HG03139 (cell line): ENCODE results near the gene PTBP1.
"Not testable (repeated sequence)": the region's sequence is repeated elsewhere in the genome, so short reads cannot be mapped to it uniquely, and the experiment has no call there.

ENCODE experiments used
- ATAC-seq: cut with Tn5 transposase; IDR thresholded peaks from one replicate; pipeline ENCODE4 v1.9.1; 2021; ENCODE audit not compliant: unreplicated experiment

Gene PTBP1

DNA sequence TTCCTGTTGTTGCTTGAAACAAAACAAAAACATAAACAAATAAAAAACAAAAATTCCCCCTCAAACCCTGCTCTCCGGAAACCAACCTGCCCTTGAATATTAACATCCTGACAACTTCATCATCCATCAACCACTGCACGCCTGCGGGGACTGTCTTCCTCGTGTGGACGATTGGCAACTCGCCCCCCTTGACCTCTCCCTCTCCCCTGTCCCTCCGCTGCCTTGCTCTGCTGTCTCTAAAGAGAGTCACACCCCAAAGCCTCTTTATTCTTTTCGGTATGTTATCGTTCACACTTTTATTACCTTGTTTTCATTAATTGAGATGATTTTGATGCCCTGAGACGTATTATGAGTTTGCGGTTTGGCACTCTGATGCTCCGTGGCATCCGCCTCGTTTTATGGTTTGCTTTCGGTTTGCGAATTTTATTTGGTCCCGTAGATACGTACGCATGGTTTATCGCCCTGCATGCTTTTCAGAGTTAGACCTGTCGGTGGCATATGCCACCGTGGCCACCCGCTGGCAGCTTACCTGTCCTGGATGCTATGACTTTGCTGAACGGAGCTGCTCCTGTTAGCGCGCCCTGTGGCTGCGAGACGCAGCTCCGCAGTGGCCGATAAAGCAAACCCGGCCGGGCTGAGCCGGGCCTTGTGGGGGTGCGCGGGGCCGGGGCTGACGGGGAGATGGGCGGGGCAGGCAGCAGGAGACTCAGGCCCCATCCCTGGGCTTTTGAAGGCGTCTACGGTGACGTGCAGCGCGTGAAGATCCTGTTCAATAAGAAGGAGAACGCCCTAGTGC lies 10.6 kb downstream of the PTBP1 start:
- no peak for ATAC-seq

DNA sequence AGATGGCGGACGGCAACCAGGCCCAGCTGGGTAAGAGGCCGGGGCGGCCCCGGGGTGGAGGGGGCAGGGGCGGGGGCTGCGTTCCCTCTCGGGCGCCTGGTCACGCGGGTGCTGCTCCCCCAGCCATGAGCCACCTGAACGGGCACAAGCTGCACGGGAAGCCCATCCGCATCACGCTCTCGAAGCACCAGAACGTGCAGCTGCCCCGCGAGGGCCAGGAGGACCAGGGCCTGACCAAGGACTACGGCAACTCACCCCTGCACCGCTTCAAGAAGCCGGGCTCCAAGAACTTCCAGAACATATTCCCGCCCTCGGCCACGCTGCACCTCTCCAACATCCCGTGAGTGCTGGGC lies 11.1 kb downstream of the PTBP1 start:
- no peak for ATAC-seq

DNA sequence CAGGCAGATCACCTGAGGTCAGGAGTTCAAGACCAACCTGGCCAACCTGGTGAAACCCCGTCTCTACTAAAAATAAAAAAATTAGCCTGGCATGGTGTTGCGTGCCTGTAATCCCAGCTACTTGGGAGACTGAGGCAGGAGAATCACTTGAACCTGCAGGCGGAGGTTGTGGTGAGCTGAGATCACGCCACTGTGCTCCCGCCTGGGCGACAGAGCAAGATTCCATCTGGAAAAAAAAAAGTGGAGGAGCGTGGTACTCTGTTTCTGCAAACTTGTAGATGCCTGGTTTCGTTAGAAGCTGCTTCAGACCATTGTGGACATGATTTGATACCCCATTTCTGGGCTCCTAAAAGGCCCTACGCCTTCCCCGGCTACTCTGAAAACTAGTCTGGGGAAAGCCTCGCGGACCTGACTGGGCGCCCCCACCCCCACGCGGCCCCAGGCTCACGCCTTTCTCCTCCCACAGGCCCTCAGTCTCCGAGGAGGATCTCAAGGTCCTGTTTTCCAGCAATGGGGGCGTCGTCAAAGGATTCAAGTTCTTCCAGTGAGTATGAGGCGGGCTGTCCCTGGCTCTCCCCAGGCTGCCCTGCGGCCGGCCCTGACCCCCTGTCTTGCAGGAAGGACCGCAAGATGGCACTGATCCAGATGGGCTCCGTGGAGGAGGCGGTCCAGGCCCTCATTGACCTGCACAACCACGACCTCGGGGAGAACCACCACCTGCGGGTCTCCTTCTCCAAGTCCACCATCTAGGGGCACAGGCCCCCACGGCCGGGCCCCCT lies 13.0 kb downstream of the PTBP1 start:
- ATAC-seq, result no peak

DNA sequence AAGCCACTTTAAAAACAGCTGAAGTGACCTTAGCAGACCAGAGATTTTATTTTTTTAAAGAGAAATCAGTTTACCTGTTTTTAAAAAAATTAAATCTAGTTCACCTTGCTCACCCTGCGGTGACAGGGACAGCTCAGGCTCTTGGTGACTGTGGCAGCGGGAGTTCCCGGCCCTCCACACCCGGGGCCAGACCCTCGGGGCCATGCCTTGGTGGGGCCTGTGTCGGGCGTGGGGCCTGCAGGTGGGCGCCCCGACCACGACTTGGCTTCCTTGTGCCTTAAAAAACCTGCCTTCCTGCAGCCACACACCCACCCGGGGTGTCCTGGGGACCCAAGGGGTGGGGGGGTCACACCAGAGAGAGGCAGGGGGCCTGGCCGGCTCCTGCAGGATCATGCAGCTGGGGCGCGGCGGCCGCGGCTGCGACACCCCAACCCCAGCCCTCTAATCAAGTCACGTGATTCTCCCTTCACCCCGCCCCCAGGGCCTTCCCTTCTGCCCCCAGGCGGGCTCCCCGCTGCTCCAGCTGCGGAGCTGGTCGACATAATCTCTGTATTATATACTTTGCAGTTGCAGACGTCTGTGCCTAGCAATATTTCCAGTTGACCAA lies 13.7 kb downstream of the PTBP1 start:
- no peak for ATAC-seq

DNA sequence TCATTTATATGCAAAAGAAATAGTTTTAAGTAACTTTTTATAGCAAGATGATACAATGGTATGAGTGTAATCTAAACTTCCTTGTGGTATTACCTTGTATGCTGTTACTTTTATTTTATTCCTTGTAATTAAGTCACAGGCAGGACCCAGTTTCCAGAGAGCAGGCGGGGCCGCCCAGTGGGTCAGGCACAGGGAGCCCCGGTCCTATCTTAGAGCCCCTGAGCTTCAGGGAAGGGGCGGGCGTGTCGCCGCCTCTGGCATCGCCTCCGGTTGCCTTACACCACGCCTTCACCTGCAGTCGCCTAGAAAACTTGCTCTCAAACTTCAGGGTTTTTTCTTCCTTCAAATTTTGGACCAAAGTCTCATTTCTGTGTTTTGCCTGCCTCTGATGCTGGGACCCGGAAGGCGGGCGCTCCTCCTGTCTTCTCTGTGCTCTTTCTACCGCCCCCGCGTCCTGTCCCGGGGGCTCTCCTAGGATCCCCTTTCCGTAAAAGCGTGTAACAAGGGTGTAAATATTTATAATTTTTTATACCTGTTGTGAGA lies 14.3 kb downstream of the PTBP1 start:
- ATAC-seq, result no peak

DNA sequence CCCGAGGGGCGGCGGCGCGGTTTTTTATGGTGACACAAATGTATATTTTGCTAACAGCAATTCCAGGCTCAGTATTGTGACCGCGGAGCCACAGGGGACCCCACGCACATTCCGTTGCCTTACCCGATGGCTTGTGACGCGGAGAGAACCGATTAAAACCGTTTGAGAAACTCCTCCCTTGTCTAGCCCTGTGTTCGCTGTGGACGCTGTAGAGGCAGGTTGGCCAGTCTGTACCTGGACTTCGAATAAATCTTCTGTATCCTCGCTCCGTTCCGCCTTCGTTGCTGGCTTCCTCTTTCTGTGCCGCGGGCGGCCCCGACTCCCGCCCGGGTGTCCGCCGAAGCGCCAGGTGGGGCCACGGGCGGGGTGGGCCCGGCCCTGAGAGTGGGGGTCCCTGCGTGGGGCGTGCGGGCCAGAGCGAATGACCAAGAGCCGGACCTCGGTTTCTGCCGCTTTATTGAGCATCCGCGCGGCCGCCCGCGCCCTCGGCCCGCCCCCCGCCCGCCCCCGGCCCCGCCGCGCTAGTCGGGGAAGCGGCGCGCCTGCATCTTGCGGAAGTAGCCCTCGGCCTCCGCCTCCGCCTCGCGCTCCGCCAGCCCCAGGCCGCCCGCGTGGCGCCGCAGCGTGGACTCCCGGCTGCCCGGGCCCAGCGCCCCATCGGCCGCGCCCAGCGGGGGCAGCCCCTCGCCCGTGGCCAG lies 14.9 kb downstream of the PTBP1 start:
- ATAC-seq, result no peak

DNA sequence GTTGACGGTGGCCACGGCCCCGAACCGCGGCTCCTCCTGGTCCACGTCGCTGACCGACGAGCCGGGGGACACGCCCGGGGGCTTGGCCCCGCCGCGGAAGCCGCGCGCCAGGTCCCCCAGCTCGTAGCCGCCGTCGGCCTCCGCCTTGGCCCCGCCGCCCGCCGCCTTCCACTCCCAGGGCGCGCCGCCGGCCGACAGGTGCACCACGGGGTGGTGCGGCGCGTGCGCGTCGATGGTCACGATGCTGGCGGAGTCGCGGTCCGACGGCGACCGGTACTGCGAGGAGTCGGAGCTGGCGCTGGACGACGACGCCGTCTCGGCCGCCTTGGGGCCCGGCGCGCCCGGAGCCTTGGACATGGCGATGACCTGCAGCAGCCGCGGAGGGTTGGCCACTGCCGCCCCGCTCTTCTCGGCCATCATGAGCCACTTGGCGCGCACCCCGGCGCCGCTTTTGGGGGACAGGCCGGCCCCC lies 15.5 kb downstream of the PTBP1 start:
- ATAC-seq, result no peak

DNA sequence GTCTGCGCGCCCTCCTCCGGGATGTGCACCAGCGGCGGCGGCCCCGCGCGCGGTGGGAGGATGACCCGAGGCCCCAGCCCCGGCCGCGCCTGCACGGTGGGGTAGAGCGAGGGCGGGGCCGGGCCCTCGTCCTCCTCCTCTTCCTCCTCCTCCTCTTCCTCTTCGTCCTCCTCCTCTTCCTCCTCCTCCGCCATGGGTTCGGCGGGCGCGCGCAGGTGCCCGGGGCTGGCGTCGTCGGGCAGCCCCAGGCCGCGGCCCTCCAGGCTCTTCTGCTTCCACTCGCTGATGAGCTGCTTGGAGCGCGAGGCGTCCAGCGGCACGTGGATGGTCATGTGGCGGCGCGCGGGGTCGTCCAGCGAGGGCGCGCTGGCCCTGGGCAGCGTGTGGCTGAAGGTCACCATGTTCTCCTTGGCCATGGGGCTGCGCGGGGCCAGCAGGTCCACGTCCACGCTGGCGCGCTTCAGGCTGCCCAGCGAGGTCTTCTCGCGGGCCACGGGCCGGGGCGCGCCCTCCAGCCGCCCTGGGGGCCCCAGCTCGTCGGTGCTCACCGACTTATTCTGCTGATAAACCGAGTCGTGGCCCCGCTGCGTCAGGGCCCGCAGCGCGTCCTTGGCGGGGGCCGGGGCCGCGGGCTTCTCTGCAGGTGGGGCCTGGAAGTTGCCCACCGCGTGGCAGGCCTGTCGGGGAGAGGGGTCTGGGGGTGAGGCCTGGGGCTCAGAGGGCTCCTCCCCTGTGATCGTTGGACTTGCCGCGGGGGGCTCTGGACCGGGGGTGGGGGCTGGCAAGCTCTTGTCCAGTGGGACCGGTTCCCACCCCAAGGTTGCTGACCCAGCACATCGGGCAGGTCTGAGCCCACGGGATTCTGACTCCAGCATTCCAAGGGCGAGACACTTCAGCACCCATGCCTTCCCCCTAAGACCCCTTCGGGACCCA lies 16.2 kb downstream of the PTBP1 start:
- no peak for ATAC-seq

DNA sequence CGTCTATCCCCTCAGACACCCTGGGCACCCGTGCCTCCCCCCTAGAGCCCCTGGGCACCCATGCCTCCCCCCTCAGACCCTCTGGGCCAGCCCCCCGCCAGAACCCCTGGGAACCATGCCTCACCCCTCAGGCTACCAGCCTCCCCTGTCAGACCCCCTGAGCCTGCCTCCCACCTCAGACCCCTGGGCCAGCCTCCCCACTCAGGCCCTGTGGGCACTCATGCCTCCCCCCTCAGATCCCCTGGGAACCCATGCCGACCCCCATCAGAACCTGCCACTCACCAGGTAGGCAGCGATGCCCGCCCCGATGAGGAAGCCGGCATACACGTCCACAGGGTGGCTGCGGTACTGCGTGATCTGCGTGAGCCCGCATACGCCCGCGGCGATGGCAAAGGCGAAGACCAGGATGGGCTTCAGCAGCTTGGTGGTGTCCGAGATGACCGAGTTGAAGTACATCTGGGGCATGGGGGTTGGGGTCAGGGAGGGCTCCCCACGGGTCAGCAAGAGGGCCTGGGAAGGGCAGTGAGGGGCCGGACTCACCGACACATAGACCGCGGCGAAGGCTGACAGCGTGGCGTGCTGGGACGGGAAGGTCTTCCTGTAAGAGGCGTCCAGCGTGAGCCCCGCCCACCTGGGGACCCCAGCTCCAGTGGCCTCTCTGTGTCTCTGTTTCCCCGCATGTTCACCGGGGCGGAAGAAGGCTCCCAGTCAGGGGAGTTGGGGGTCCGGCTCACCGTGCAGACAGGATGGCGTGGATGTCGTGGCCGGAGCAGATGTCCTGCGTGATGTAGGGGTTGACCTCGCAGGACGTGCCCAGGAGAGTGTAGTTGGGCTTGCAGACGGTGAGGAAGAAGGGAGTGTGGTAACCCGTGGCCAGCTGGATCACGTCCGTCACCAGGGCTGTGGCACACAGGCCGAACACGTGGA lies 17.2 kb downstream of the PTBP1 start:
- ATAC-seq, result no peak

DNA sequence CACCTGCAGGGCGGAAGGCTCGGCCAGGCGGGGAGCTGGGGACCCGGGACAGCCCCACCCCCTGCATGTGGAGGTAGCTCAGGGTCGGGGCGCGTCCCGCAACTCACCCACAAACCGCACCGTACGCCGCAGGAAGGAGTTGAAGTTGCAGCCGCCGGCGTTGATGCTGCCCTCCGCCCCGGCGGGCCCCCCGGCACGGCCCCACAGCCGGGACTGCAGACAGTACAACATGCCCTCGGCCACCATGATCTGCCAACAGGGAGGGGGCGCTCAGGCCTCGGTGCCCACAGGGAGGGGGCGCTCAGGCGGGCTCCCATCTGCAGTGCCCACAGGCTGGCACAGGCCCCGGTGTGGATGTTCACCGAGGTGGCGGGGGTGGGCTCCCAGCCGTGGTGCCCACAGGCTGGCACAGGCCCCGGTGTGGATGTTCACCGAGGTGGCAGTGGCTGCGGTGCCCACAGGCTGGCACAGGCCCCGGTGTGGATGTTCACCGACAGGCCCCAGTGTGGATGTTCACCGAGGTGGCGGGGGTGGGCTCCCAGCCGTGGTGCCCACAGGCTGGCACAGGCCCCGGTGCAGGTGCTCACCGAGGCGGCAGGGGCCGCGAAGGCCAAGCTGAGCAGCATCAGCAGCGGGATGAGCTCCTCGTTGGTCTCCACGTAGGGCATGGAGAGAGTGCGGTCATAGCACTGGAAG lies 18.0 kb downstream of the PTBP1 start:
- ATAC-seq, result no peak

DNA sequence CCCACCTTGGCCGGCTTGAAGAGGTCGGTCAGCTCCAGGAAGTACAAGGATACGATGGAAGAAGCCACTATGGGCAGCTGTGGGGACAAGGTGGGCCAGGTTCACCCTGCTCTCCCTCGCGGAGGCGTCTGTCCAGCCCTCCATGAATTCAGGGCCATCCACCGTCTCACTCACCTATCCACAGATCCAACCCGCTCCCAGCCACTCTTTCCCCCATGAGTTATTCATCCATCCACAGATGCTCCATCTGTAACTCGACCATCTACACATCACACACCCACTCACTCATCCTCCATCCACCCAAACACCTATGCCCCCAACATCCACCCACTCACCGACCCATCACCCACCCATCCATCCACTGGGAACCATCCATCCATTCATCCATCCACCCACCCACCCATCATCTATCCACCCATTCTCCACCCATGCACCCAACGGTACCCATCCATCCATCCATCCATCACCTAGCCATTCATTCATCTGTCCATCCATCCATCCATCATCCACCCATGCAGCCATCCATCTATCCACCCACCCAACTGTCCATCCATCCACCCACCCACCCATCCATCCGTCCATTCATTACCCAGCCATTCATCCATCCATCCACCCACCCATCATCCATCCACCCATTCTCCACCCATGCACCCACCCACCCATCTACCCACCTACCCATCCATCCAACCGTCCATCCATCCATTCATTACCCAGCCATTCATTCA lies 18.7 kb downstream of the PTBP1 start:
- ATAC-seq, result no peak

DNA sequence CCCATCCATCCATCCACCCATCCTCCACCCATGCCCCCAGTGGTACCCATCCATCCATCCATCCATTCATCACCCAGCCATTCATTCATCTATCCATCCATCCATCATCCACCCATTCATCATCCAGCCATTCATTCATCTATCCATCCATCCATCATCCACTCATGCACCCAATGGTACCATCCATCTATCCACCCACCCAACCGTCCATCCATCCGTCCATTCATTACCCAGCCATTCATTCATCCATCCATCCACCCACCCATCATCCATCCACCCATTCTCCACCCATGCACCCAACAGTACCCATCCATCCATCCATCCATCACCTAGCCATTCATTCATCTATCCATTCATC lies 19.2 kb downstream of the PTBP1 start:
- ATAC-seq, result no peak

DNA sequence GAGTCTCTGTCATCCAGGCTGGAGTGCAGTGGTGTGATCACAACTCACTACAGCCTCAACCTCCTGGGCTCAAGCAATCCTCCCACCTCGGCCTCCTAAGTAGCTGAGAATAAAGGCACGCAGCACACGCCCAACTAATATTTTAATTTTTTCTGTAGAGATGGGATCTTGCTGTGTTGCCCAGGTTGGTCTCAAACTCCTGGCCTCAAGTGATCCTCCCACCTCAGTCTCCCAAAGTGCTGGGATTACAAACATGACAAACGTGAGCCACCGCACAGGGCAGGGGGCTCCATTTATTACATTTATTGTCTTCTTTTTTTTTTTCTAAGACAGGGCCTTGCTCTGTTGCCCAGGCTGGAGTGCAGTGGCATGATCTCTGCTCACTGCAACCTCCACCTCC lies 23.0 kb downstream of the PTBP1 start:
- ATAC-seq, result not testable (repeated sequence)

DNA sequence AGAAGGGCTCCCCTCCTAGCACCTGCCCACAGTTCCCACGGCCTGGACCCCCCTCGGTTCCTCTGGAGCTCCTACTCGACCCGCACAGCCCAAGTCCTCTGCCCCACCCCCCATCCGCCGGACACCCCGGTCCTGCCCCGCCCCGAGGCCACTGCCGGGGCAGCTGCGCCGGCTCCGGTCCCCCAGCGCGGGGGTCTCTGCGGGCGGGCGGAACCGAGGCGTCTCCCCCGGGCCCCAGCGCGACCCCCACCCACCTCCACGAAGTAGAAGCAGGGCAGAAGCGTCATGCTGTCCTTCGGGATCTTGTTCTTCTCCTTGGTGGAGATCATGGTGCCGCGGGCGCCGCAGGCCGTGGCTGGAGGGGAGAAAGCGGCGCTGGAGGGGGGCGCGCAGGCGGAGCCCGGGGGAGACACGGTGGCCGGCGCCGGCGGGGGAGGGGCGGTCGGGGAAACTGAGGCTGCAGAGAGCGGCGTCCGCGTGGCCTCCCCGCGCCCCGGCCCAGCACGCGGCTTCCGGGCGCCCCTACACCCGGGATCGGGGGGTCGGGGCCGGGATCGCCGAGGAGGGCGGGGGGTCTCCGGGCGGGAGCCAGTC lies 24.1 kb downstream of the PTBP1 start:
- no peak for ATAC-seq

DNA sequence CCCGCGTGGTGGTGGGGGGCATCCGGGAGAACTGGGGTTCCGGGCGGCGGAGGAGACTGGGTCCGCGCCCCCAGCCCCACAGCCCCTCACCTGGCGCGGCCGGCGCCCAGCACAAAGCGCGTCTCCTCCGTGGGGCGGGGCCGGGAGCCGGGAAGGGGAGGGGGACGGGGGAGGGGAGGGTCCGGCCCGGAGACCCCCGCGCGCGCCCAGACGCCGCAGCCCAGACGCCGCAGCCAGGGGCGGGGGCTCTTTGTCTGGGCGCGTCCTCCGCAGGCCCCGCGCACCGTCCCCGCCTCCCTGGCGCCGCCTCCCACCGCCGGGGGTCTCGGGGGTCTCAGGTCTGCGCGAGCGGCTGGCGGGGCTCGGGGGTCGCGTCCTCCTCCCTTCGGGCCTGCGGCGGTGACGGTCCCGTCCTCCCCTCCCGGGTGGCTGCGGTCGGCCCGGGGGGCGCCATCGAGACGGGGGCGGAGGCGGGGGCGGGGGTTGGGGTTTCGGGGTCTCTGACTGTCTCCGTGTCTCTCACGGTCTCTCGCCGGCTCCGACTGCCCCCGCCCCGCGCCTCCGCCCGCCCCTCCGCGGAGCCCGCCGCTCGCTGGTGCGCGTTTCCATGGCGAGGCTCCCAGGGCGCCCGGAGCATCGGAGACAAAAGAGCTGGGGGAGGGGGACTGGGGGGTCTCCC lies 24.7 kb downstream of the PTBP1 start, which contains the start of gene PLPPR3:
PLPPR3 (minus strand) TSS at position 131 of the 679 bp plus-strand sequence. CDS start 396 bp downstream, outside the sequence.
- ATAC-seq, result no peak

DNA sequence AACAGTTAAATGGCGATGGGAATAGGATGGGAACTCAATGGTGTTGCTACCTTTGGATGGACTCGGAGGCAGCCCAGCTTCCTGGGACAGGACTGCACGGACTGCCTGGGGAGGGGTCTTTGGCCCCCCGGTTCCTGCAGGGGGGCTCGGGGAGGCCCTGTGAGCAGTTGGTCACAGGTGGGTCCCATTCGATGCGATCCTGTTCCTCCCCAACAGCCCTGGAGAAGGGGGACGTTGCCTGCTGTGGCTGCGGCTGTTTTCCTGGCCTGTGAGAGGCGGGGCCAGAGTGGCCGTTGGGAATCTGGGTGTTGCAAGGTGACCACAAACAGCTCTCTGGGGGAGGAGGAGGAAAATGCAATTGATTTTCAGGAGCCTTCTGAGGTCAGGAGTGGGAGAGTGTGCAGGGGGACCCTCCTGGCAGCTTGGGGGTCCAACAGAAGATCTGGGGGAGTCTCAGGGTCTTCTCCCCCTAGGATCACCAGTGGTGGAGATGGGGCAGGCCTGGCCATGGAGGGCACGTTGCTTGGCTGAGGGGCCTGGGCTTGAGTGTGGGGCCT lies 26.4 kb downstream of the PTBP1 start:
- ATAC-seq, result no peak
